HG02588 (cell line): ENCODE results near the gene HJV.

ENCODE experiments used
- ATAC-seq: cut with Tn5 transposase; IDR thresholded peaks from one replicate; pipeline ENCODE4 v1.9.1; 2021; ENCODE audit warnings: mild to moderate bottlenecking, moderate library complexity; ENCODE audit not compliant: unreplicated experiment

Gene HJV

GRCh38 chr1:145994391-145995120 is 27.0 kb downstream of the HJV start:
- ATAC-seq: no peak

GRCh38 chr1:145993618-145994390 is 27.7 kb downstream of the HJV start:
- no peak for ATAC-seq

- ATAC-seq: no peak
Measured at GRCh38 chr1:145992958-145993617, 28.4 kb downstream of the HJV start.

- ATAC-seq: no peak
Measured at GRCh38 chr1:145992502-145992936, 29.0 kb downstream of the HJV start.

GRCh38 chr1:145991735-145992412 is 29.7 kb downstream of the HJV start:
- no peak for ATAC-seq

- ATAC-seq: no peak
Measured at GRCh38 chr1:145990249-145990855, 31.2 kb downstream of the HJV start.

- no peak for ATAC-seq
Measured at GRCh38 chr1:145988773-145989172, 32.8 kb downstream of the HJV start.

- ATAC-seq: no peak
Measured at GRCh38 chr1:145987926-145988325, 33.6 kb downstream of the HJV start.

- no peak for ATAC-seq
Measured at GRCh38 chr1:145986551-145986950, 35.0 kb downstream of the HJV start.

- no peak for ATAC-seq
Measured at GRCh38 chr1:145985502-145986439, 35.8 kb downstream of the HJV start.

GRCh38 chr1:145985129-145985501 is 36.4 kb downstream of the HJV start:
- no peak for ATAC-seq

- ATAC-seq: no peak
Measured at GRCh38 chr1:145983960-145984830, 37.3 kb downstream of the HJV start.

- no peak for ATAC-seq
Measured at GRCh38 chr1:145983206-145983675, 38.3 kb downstream of the HJV start.

- no peak for ATAC-seq
Measured at GRCh38 chr1:145982010-145982723, 39.4 kb downstream of the HJV start.

GRCh38 chr1:145980457-145980994 is 41.0 kb downstream of the HJV start:
- no peak for ATAC-seq

- no peak for ATAC-seq
Measured at GRCh38 chr1:145979746-145980456, 41.6 kb downstream of the HJV start.
